Ramos (cell line): Measurements from ENCODE around the gene FAM167B.

Source experiments
- in situ Hi-C: fragments of 300-500 bp; cut with MboI; formaldehyde crosslinking; loops from one replicate; pipeline ENCODE4 v1.14.3; 2022; ENCODE audit warnings: low sequenced_read_pairs; ENCODE audit not compliant: unreplicated experiment

The FAM167B gene

DNA sequence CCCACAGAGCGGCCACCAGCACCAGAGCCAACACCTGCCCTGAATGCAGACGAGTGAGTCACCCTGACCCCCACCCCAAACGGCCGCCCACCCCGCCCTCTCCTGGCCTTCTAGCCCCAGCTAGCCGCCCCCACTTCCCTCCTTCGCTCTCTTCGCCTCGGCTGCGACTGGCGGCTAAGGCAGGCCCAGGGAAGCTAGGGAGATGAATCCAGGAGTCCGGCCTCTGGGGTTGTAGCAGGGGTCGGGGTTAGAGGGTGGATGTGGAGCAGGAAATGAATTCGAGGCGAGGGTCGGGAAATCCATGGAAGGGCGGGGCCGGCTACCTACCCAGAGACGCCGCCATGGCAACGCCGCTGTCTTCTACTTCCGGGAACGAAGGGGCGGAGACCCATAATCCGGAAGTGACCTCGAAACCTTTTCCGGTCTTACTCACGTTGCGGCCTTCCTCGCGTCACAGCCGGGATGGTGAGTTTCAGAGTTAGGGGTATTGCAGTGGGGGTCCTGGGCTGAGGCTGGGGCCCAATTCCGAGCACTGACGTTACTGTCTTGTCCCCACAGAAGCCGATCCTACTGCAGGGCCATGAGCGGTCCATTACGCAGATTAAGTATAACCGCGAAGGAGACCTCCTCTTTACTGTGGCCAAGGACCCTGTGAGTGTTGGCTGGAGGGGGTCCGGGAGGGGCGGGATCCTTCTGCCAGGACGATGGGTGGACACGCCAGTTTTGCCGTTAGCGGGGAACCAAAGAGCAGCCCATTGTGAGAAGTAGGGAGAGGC, 24.9 kb upstream of the FAM167B start, which contains the start of the genes EIF3I and TMEM234:
TSS of gene EIF3I (plus strand) at position 428 of the 776 bp plus-strand sequence. CDS start at position 463, 35 bp downstream.
TSS of gene TMEM234 (minus strand) at position 374 of the 776 bp plus-strand sequence. CDS start at position 343, 31 bp downstream.
- in situ Hi-C loops, result no loop called here

DNA sequence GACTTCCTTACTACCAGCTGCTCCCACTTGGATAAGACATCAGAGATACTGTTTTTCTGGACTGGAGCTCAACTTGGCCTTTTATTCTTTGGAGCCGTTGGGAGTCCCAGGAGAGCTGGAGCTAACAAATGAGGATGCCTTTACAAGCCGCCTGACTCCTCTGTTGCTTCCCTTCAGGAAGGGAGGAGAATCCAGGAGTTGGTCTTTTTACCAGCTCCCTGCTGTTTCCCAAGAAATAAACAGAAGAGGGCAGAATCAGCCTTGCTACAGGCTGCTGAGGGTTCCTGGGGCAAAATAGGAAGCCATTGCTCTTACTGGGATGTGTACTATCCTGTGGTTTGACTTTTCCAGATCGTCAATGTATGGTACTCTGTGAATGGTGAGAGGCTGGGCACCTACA, 23.3 kb upstream of the FAM167B start:
- in situ Hi-C loops, result no loop called here

DNA sequence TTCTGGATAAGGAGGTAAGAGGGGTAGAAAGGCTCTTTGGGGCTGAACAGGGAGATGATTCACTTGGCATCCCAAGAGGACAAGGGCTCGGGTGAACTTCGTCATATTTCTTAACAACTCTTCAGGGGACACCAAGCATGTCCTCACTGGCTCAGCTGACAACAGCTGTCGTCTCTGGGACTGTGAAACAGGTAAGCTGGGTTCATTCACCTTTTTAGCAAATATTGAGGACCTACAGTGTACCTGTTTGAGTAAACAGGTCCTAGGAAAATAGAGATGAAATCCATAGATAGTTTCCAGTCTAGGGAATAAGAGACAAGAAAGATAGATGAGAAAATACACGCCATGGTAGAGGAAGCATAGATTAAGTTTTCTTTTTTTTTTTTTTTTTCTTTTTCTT, 22.7 kb upstream of the FAM167B start:
- in situ Hi-C loops, result no loop called here

DNA sequence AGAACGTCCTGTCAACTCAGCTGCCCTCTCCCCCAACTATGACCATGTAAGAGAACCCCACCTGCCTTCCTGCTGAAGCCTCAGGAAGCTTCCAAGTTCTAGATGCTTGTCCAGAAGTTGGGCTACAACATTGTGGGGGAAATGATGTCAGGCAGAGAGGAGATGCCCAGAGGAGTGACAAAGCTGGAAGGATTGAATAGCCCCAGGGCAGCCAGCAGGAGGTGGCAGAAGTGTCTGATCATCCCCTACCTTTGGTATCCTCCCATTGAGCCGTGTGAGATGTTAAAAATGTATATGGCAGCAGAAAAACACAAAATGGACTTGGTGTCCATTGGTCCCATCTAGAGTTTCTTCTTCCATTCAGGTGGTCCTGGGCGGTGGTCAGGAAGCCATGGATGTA, 18.3 kb upstream of the FAM167B start:
- in situ Hi-C loops, result no loop called here

DNA sequence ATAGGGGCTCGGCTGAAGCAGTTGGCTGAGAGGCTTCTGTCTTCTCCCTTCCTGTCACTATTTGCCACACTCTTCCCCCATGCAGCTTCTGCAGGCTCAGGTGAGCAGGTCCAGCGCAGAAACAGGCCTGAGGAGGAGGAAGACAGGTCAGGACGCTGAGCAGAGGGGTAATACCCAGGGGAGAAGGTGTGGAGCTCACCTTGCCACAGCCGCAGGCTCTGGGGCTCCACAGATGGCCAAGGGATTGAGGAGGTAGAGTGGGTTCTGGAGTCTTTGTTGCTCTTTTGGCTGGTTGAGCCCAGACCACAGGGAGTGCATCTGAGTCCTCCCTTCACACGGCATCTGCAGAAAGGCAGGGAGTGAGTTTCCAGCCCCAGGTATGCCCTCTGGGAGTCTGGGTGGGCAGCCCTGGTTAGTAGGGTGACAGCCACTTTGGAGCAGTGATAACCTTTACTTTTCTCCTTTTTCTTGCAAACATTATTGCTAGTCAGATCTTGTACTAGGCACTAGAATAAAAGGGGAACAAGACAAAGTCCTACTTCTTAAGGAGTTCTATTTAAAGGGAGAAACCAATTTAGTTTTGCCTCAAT, 15.1 kb upstream of the FAM167B start:
- in situ Hi-C loops, result no loop called here

DNA sequence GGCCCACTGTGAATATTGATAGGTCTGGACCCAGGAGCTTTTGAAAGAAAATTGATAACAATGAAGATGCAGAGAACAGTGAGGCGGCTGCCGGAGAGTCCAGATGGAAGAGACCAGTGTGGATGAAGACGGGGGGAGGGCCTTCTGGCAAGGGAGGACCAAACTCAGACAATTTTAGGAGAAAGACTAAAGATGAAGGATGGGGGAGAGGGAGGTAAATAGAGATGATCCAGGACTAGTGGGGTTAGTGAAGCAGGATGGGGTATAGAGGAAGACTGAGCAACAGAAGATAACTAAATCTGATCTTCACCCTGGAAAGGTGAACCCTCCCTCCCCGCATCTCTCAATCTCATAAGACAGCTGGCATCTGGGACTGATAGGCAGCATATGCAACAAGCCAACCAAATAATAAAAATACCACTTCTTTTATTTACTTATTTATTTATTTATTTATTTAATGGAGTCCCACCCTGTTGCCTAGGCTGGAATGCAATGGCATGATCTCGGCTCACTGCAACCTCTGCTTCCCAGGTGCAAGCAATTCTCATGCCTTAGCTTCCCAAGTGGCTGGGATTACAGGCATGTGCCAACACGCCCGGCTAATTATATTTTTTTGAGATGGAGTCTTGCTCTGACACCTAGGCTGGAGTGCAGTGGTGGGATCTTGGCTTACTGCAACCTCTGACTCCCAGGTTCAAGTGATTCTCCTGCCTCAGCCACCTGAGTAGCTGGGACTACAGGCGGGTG, 14.3 kb upstream of the FAM167B start:
- in situ Hi-C loops, result no loop called here

DNA sequence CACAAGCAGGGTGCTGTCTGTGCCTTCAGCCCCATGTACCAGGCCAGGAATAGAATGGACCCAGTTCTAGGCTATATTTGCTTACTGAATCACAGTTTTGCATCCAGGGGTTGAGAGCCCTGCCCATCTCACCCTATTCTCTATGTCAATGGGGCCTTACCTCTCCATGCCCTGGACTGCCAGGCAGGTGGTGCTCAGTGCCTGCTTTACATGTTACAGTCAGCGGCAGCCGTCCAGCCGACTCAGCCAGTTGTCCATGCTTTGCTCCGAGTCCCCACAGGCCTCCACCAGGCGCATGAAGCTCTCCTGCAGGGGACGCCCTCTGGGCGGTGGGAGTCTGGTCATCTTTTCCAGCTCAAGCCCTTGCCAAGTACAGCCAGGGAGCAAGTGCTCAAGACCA, 12.2 kb upstream of the FAM167B start:
- in situ Hi-C loops, result no loop called here

DNA sequence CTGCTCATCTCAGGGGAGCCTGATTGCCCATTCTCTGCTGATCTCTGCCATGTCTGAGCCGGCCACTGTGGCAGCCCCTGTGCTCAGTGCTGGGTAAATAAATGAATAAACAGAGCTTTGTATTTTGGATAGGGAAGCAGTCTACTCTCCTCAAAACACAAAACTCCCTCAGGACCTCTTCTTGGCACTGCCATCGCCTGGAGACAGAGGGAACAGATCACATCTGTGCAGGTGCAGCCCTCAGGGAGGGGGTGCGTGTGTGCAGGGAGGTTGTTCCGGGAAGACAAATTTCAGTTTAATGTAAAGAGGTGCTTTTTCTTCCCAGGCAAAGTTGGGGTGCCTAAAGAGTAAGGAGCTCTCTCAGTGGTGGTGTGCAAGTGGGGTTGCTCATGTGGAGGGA, 7.7 kb upstream of the FAM167B start:
- in situ Hi-C loops, result no loop called here

DNA sequence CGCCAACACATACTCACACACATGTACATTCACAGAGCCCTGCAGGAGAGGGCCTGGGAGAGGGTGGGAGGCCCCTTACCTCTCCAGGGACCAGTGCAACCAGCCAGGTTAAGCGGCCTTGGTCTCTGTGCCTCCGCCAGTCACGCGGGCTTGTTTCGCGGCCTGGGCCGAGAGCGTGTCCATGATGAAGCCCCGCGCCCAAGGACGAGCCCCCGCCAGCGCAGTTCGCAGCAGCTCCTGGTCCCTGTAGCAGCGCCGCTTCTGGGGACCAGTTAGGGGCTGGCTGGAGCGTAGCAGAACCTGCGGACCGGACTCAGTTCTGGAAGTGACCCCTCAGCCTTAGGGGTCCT, 7.3 kb upstream of the FAM167B start:
- in situ Hi-C loops, result no loop called here

DNA sequence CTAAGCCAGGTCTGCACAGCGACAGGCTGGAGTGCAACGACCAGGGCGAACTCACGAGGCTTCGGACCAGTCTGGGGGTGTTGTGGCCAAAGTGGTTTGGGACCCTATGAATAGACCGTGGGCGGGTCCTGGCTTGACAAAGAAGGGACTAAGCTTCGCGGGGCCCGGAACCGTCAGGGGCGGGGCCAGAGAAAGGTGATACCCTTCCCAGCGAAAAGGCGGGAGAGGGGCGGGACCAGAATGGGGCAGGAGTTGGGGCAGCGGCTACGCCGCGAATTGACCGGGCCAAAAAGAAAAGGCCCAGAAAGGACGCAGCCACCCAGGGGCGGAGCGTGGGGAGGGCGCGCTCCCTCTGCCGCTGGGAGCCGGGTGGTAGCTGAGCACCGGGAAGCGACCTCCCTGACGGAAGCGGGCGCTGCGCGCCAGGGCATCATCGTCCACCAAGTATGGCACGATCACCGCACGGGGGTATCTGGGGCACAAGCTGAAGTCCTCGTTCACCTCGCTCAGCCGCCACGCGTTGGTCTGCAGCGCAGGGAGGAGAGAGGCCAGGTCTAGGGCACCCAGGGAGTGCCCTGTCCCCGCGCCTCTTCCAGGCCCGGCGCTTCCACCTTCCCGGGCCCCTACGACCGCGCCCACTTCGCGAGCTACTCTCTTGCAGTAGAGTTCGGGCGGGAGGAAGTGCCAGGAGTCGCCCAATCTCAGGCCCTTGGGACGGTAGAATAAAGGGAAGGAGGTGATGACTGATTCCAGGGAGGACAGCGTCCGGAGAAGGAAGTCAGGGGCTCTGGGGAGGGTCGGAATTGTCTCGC, 6.7 kb upstream of the FAM167B start:
- in situ Hi-C loops, result no loop called here

DNA sequence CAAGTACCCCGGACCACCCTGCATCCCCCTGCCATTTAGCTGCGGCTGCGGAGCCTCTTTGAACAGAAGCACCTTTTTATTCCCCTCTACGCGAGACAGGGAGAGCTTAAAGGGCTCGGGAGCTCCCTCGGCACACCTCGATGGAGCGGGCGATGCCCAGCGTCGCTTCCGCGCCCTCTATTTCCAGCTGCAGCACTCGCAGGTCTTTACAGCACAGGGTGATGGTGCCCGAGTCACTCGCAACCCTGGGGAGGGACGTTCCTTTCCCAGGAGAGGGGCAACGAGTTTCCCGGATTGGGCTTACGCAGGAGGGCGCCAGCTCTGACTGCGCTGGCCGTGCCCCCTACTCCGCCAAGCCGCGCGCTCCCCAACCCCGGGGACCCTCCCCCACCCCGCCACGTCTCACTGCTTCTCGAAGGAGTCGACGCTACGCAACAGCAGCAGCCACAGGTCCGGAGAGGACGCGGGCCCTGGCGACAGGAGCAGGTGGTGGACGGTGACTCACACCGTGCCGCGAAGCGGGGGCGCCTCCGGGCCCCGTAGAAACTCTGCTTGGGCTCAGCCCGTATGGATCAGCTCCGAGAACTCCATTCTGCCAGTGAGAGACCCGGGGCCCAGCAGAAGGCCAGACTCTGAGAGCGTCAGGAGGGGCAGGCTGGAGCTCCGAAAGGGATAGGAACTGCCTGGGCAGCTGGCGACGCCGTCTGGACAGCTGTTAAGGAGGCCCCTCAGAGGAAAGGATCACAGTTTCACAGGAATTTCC, 5.8 kb upstream of the FAM167B start:
- in situ Hi-C loops, result no loop called here

DNA sequence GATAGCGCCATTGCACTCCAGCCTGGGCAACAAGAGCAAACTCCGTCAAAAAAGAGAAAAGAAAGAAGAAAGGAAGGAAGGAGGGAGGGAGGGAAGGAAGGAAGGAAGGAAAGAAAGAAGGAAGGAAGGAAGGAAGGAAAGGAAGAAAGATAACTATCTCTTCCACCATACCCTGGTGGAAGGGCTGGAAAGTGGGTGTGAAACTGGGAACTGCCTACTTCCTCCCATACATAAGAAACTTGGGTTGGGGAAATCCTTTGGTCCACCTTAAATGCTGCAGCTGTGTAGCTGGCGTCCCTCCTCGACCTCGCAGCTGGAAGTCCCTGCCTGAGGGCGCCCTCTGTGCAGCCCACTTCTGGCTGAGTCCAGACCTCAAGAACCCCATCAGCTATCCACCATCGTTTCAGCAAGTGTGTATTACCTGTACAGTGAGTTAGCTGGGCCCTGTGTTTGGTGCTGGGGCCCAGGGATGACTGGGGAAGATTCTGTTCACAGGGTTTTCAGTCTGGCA, 4.6 kb upstream of the FAM167B start:
- in situ Hi-C loops, result no loop called here

DNA sequence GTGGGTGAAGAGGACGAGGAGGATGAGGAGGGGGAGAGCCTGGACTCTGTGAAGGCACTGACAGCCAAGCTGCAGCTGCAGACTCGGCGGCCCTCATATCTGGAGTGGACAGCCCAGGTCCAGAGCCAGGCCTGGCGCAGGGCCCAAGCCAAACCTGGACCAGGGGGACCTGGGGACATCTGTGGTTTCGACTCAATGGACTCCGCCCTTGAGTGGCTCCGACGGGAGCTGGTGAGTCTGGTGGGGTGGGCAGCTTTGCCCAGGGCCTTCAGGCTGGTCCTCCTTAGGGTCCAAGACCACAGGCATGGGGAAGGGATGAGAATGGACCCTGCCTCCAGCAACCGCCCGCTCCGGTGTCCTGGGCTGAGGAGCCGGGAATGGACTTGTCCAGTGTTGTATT, 430 bp downstream of the FAM167B start:
- in situ Hi-C loops, result no loop called here

DNA sequence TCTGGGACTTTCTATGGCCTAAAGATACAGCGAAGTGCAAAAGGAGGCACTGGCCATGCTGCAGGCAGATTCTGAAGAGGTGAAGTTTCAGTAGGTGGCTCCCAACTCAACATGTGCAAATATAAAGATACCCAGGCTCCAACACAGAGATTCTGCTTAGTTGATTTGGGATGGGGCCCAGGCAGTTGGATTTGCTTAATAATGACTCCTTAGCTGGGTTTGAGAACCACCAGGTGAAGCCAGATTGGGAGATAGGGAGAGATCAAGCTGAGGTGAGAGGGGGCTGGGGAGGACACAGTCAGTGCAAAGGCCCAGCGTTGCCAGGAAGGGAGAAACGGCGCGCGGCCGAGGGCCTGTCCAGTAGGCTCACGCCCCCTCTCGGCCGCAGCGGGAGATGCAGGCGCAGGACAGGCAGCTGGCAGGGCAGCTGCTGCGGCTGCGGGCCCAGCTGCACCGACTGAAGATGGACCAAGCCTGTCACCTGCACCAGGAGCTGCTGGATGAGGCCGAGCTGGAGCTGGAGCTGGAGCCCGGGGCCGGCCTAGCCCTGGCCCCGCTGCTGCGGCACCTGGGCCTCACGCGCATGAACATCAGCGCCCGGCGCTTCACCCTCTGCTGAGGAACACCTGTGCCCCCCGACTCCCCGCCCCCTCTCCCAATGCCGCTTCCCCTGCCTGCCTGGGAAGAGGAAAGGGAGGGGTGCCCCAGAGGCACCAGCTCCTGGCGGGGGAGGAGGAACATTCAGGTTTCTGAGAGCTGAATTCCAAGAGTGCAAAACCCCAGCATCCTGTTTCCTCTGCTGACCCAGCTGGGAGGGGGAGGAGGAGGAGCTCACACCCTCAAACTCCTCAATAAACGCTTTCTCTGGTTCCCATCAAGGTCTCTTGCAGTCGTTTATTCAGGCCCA, 1.2 kb downstream of the FAM167B start:
- in situ Hi-C loops, result no loop called here

DNA sequence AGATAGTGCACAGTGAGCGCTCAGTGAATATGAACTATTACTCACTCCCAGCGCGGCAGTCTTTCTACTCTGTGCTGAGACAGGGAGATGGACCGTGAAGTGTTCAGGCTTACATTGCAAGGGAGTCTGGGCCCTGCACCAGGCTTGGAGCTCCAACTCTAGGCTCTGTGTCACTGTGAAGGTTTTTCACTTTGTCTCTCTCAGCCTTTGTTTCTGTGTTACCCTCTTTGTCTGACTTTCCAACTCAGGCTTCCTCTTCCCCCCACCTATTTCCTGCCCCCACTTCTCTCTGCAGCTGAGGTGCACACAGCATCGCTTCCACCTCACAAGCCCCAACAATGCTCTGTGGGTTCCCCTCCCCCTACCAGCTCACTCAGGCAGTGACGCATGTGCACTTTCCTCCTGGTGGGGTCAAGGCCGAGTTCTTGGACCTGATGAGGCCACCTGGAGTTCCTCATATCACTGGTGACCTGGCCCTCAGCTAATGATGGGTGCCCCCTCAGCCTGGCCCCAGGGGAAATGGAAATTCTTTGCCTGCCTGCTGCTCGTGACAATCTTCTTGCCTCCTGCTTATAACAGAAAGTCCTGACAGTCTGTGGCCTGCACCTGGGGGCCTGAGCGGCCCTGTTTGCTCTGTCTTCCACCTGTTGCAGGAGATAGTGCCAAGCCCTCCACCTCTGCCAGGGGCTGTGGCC, 3.0 kb downstream of the FAM167B start:
- in situ Hi-C loops, result no loop called here

DNA sequence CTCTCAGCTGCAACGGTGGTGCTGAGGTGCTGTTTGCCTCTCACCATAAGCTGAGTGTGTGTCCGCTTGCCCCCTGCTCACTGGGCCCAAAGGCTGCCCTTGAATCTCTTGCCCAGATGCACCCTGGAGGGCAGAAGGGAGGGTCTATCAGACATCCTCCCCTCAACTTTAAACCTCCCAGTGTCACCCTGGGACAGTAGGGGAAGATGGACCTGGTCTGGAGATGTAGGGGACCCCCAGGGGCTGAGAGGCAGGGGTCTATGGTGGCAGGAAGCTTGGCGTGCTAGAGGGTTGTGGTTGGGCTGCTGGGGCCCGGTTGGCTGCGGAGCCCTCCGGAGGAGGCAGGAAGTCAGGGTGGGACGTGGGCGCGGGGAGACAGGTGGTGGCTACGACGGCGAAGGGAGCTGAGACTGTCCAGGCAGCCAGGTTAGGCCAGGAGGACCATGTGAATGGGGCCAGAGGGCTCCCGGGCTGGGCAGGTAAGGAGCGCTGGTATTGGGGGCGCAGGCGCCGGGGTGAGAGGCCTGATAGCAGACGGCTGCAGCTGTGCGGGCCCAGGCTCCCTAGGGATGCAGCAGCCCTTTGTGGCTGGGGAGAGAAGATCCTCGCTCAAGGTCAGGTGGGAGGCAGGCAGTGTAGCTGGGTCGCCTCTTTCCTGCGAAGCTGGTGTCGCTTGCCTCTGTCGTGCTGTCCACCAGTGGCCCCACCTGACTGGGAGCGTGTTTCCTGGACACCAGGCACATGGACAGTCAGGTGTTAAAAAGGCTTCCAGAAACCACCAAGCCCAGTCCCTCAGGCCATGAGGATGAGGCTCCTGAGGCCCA, 4.1 kb downstream of the FAM167B start, which contains the start of gene LCK:
TSS of gene LCK (plus strand) at position 373 of the 824 bp plus-strand sequence. CDS start 23,065 bp downstream, outside the sequence.
- in situ Hi-C loops, result no loop called here
